ENCODE results near the gene ATIC. TPM values are rescaled to one million over a fixed set of nuclear protein-coding genes. Genes with fewer than 3 reads are reported as not detected.
A peak's percentile ranks its signal among the peaks of the same experiment; 100 is the strongest.
"Not testable (repeated sequence)": the region's sequence is repeated elsewhere in the genome, so short reads cannot be mapped to it uniquely, and the experiment has no call there.

ATIC gene
- total and polyA plus RNA-seq, 12 donors, result 36.1 to 106 (median 48.0) TPM

DNA sequence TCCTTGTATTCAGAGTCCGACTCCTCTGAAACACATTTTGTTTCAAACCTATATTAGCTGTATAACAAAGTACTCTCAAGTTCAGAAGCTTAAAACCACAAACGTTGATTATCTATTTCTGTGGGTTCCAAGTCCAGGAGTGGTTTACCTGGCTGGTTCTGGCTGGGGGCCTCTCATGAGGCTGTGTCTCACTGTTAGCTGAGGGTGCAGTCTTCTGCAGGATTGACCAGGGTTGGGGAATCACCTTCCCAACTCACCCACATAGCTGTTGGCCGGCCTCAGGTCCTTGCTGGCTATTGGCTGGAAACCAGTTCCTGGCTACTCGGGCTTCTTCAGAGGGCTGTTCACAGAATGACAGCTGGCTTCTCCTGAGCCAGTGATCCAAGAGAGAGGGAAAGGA, 18.0 kb upstream of the ATIC start:
- TF ChIP-seq, protein P1, sequence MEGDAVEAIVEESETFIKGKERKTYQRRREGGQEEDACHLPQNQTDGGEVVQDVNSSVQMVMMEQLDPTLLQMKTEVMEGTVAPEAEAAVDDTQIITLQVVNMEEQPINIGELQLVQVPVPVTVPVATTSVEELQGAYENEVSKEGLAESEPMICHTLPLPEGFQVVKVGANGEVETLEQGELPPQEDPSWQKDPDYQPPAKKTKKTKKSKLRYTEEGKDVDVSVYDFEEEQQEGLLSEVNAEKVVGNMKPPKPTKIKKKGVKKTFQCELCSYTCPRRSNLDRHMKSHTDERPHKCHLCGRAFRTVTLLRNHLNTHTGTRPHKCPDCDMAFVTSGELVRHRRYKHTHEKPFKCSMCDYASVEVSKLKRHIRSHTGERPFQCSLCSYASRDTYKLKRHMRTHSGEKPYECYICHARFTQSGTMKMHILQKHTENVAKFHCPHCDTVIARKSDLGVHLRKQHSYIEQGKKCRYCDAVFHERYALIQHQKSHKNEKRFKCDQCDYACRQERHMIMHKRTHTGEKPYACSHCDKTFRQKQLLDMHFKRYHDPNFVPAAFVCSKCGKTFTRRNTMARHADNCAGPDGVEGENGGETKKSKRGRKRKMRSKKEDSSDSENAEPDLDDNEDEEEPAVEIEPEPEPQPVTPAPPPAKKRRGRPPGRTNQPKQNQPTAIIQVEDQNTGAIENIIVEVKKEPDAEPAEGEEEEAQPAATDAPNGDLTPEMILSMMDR (IDR thresholded peaks at IDR 0.05), result no peak
- Histone ChIP-seq H3K36me3 (no peaks in the 10 kb centered on the region), H3K9me3 (no peaks in the 10 kb centered on the region), H3K4me3 (no peak overlapping the region), H3K4me1 (no peaks in the 10 kb centered on the region), H3K27ac (no peak overlapping the region), H3K27me3 (no peaks in the 10 kb centered on the region)
- intact Hi-C loops (cut with DNase I), result no loop called here
- ATAC-seq (no peak), DNase-seq (no peak)
- 79 to 85% methylated on average over 4 of the region's 4 CpGs for WGBS, 2 donors

DNA sequence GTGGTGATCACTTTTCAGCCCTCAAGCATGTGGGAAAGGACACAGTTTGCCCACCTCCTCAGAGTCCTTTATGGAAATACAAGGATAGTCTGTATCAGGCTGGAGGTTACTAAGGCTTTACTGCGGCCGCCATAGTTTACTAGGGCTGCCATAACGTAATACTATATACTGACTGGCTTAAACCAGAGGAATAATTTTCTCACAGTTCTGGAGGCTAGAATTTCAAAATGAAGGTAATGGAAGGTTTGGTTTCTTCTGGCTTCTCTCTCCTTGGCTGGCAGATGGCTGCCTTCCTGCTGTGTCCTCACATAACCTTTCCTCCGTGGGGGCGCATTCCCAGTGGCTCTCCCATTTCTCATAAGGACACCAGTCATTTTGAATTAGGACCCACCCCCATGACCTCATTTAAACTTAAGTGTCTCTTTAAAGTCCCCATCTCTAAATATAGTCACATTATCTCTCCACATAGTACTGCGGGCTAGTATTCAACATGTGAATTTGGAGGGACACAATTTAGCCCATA, 12.5 kb upstream of the ATIC start:
- intact Hi-C loops (cut with DNase I), result no loop called here
- DNase-seq (no peak), ATAC-seq (peak; percentile 79 to 96 (median 84))
- no peaks in the 10 kb centered on the region for H3K27me3 ChIP-seq
- no peak overlapping the region for H3K4me3 ChIP-seq
- TF ChIP-seq, protein P1 (IDR thresholded peaks at IDR 0.05), result no peak
- peaks cover 0 to 21% (median 4%) of the 10 kb centered on the region in 11 donors for H3K9me3 ChIP-seq
- H3K27ac ChIP-seq, result no peak overlapping the region
- no peaks in the 10 kb centered on the region for H3K36me3 ChIP-seq
- H3K4me1 ChIP-seq, result peaks cover 0 to 10% (median 3%) of the 10 kb centered on the region in 9 donors
- 56 to 64% methylated on average over 6 of the region's 6 CpGs for WGBS, 2 donors

DNA sequence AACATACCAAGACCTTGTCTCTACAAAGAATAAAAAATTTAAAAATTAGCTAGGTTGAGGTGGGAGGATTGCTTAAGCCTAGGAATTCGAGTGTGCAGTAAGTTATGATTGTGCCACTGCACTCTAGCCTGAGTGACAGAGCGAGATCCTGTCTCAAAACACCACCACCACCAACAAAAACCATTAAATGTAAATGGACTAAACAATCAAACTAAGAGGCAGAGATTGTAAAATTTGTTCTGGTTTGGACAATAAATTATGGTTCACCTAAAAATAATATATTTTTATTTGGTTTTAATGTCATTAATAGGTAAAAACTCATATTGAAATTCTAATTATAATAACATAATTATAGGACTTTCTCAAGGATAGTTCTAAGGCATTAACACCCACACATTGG, 9.9 kb upstream of the ATIC start:
- intact Hi-C loops (cut with DNase I), result no loop called here
- Histone ChIP-seq H3K9me3 (peaks cover 0 to 21% (median 4%) of the 10 kb centered on the region in 11 donors), H3K27ac (no peak overlapping the region), H3K36me3 (no peaks in the 10 kb centered on the region), H3K4me3 (no peak overlapping the region), H3K4me1 (peaks cover 0 to 10% (median 3%) of the 10 kb centered on the region in 9 donors), H3K27me3 (no peaks in the 10 kb centered on the region)
- DNase-seq, result no peak
- WGBS, 2 donors, result 80 to 91% methylated on average over 2 of the region's 2 CpGs
- TF ChIP-seq, protein P1 (IDR thresholded peaks at IDR 0.05), result no peak
- ATAC-seq, result no peak

DNA sequence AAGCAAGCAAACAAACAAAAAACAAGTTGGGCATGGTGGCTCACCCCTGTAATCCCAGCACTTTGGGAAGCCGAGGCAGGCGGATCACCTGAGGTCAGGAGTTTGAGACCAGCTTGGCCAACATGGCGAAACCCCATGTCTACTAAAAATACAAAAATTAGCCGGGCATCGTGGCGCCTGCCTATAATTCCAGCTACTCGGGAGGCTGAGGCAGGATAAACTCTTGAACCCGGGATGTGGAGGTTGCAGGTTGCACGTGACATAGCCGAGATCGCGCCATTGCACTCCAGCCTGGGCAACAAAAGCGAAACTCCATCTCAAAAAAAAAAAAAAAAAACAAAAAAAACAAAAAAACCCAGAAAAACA, 617 bp upstream of the ATIC start:
- H3K27me3 ChIP-seq; DNase-seq; H3K9me3 ChIP-seq; intact Hi-C loops (cut with DNase I): not testable (repeated sequence)
- peak in 2 of 8 donors; percentile 22 to 23 for ATAC-seq
- WGBS, 2 donors, result 58 to 61% methylated on average over 13 of the region's 13 CpGs
- H3K4me3 ChIP-seq, result peak overlapping the region; percentile 53 to 84 (median 62)
- H3K36me3 ChIP-seq, result peaks cover 0 to 10% (median 0%) of the 10 kb centered on the region in 9 donors
- peak overlapping the region in 9 of 10 donors; percentile 55 to 91 (median 79) for H3K27ac ChIP-seq
- peaks cover 0 to 14% (median 8%) of the 10 kb centered on the region in 9 donors for H3K4me1 ChIP-seq

DNA sequence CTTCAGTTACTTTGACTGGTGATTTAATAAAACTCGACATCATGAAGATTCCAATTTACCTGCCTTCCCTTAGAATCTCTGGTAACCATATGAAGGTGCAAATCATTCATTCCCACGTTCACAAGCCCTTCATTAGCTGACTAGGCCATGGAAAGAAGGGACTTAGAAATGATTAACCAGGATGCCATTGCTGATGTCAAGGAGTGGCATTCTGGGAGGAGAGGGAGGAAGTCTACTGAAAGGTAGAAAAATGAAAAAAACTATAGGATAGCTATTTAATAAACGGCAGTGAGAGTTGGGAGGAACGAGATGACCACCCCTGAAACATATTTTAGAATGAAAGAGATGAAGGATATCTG, 1.4 kb downstream of the ATIC start:
- no peaks in the 10 kb centered on the region for H3K27me3 ChIP-seq
- H3K4me3 ChIP-seq, result no peak overlapping the region
- no peaks in the 10 kb centered on the region for H3K9me3 ChIP-seq
- intact Hi-C loops (cut with DNase I), result no loop called here
- WGBS, 2 donors, result 86 to 90% methylated on average over 4 of the region's 4 CpGs
- no peak overlapping the region for H3K27ac ChIP-seq
- H3K36me3 ChIP-seq, result peaks cover 0 to 21% (median 0%) of the 10 kb centered on the region in 9 donors
- DNase-seq, result no peak
- TF ChIP-seq, protein P1 (IDR thresholded peaks at IDR 0.05), result no peak
- ATAC-seq, result no peak
- peaks cover 0 to 14% (median 8%) of the 10 kb centered on the region in 9 donors for H3K4me1 ChIP-seq
